K562 (cell line): ENCODE data around the gene RASSF10. TPM values are rescaled to one million over a fixed set of nuclear protein-coding genes. Genes with fewer than 3 reads are reported as not detected.
A peak's percentile ranks its signal among the peaks of the same experiment; 100 is the strongest.

Experiments
- CBFA2T3 ChIP-seq: fragments of 450-650 bp; IDR thresholded peaks from 2 replicates; pipeline ENCODE4 v1.6.1; 2017
- CBX3 ChIP-seq, 2 experiments: IDR thresholded peaks; 1 replicate in 1 of 2; 2 replicates in 1 of 2; pipeline ENCODE4 v1.6.1; 2012; ENCODE audit warnings: inconsistent platforms in 2 of 2, low read length in 2 of 2, borderline replicate concordance in 1 of 2, control low read depth in 1 of 2
- DMBX1 ChIP-seq: fragments of 250-450 bp; sonication (Bioruptor Pico); IDR thresholded peaks from 2 replicates; pipeline ENCODE4 v1.8.0; 2022; ENCODE audit warnings: inconsistent platforms, mild to moderate bottlenecking, moderate library complexity, borderline replicate concordance
- EGR1 ChIP-seq: fragments of 450-650 bp; conservative IDR thresholded peaks from 2 replicates; pipeline ENCODE4 v1.6.1; 2017; ENCODE audit warnings: mild to moderate bottlenecking
- ELF4 ChIP-seq: fragments of 450-650 bp; formaldehyde crosslinking; IDR thresholded peaks from 2 replicates; pipeline ENCODE4 v1.4.0; 2022; ENCODE audit warnings: missing genetic modification characterization
- FOSL1 ChIP-seq: fragments of 200-800 bp; sonication (Bioruptor generic); conservative IDR thresholded peaks from 2 replicates; pipeline ENCODE4 v1.6.1; 2016; ENCODE audit warnings: missing genetic modification characterization, missing compliant biosample characterization
- GATAD2B ChIP-seq: fragments of 450-650 bp; IDR thresholded peaks from 2 replicates; pipeline ENCODE4 v1.6.1; 2017; ENCODE audit warnings: mild to moderate bottlenecking, borderline replicate concordance
- MAZ ChIP-seq, 2 experiments: fragments of 450-650 bp in 1 of 2; sonication (generic) in 1 of 2; formaldehyde crosslinking; IDR thresholded peaks in 1 of 2; conservative IDR thresholded peaks in 1 of 2; 2 replicates each; pipeline versions ENCODE4 v1.4.0 to v1.5.0; 2020; ENCODE audit warnings: mild to moderate bottlenecking in 1 of 2, missing genetic modification reagents in 1 of 2
- MYBL2 ChIP-seq, 2 experiments: fragments of 450-650 bp in 1 of 2; sonication (generic) in 1 of 2; formaldehyde crosslinking in 1 of 2; IDR thresholded peaks; 2 replicates each; pipeline versions ENCODE4 v1.6.1 to v1.8.1; 2017 to 2022; ENCODE audit warnings: borderline replicate concordance in 1 of 2, inconsistent platforms in 1 of 2, low read depth in 1 of 2, mild to moderate bottlenecking in 1 of 2, missing genetic modification reagents in 1 of 2, moderate library complexity in 1 of 2
- NONO ChIP-seq, 2 experiments: fragments of 200-400 bp in 1 of 2; fragments of 450-650 bp in 1 of 2; formaldehyde crosslinking in 1 of 2; IDR thresholded peaks; 2 replicates each; pipeline ENCODE4 v1.6.1; 2017; ENCODE audit warnings: low read depth in 2 of 2, mild to moderate bottlenecking in 2 of 2, moderate library complexity in 2 of 2, low read length in 1 of 2
- NUFIP1 ChIP-seq: fragments of 450-650 bp; IDR thresholded peaks from 2 replicates; pipeline ENCODE4 v1.6.1; 2018; ENCODE audit not compliant: partially characterized antibody
- RAD51 ChIP-seq: fragments of 450-650 bp; IDR thresholded peaks from 2 replicates; pipeline ENCODE4 v1.7.1; 2016; ENCODE audit warnings: low read depth, mild to moderate bottlenecking, borderline replicate concordance
- SAP30 ChIP-seq: fragments of 200-600 bp; sonication (generic); IDR thresholded peaks from 2 replicates; pipeline ENCODE4 v1.6.1; 2012; ENCODE audit warnings: borderline replicate concordance, low read depth, mild to moderate bottlenecking, moderate library complexity, low read length, control low read depth, inconsistent platforms; ENCODE audit not compliant: insufficient read depth, poor library complexity, severe bottlenecking
- SRSF7 ChIP-seq: fragments of 200-400 bp; formaldehyde crosslinking; optimal IDR thresholded peaks from 2 replicates; pipeline ENCODE3; 2017; ENCODE audit warnings: mild to moderate bottlenecking, low read depth, low read length
- TAF1 ChIP-seq: IDR thresholded peaks from 2 replicates; pipeline ENCODE4 v1.6.1; 2011; ENCODE audit warnings: mild to moderate bottlenecking, low read length, moderate library complexity; ENCODE audit not compliant: insufficient read depth, control insufficient read depth, severe bottlenecking; ENCODE audit errors: extremely low read depth
- XRCC4 ChIP-seq: IDR thresholded peaks from one replicate; pipeline ENCODE4 v1.6.1; 2011; ENCODE audit not compliant: insufficient read depth, insufficient read length; ENCODE audit errors: extremely low read depth
- ZNF212 ChIP-seq: fragments of 450-650 bp; formaldehyde crosslinking; IDR thresholded peaks from 2 replicates; pipeline ENCODE4 v1.4.0; 2020; ENCODE audit warnings: mild to moderate bottlenecking
- ZNF75A ChIP-seq: fragments of 450-650 bp; formaldehyde crosslinking; IDR thresholded peaks from 2 replicates; pipeline ENCODE4 v1.4.0; 2020; ENCODE audit warnings: mild to moderate bottlenecking
- polyA plus RNA-seq, 8 experiments: library from polyadenylated mRNA; depleted of rRNA in 4 of 8; stranded (reverse) in 5 of 8; unstranded in 3 of 8; fragments of >200 nt; fragmentation: Nextera tagmentation in 2 of 8; fragmentation: Illumina TruSeq in 1 of 8; extraction: Ambion mirVana in 2 of 8; extraction: Trizol in 1 of 8; gene quantifications; 2 replicates each; pipeline versions ENCODE4 v1.2.1 to v1.2.3, GENCODE V29; 2011 to 2014; ENCODE audit warnings: inconsistent platforms in 1 of 8, missing spikeins in 1 of 8
- total RNA-seq, 7 experiments: library from RNA; depleted of rRNA in 6 of 7; stranded (reverse); fragments of >200 nt in 6 of 7; fragmentation: Illumina TruSeq in 2 of 7; extraction: Trizol in 2 of 7; gene quantifications; 2 replicates each; pipeline versions ENCODE4 v1.2.1 to v1.2.3, GENCODE V29; 2011 to 2021; ENCODE audit warnings: low replicate concordance in 1 of 7
- TF ChIP-seq, protein P1 (sequence below), 2 experiments: fragments of 450-650 bp in 1 of 2; IDR thresholded peaks; 2 replicates each; pipeline ENCODE4 v1.6.1; 2011 to 2017; ENCODE audit warnings: low read depth in 2 of 2, antibody characterized with exemption in 1 of 2, borderline replicate concordance in 1 of 2, low read length in 1 of 2, mild to moderate bottlenecking in 1 of 2, mixed read lengths in 1 of 2; ENCODE audit not compliant: control insufficient read depth in 1 of 2
- TF ChIP-seq, protein P2 (sequence below): sonication (generic); formaldehyde crosslinking; IDR thresholded peaks from 2 replicates; pipeline ENCODE4 v1.8.0; 2022; ENCODE audit warnings: mild to moderate bottlenecking, low read depth, missing genetic modification reagents
- TF ChIP-seq, protein P3 (sequence below): fragments of 200-800 bp; sonication (Bioruptor generic); IDR thresholded peaks from 2 replicates; pipeline ENCODE4 v1.6.1; 2017; ENCODE audit warnings: missing genetic modification characterization, missing compliant biosample characterization

RASSF10 gene
- total and polyA plus RNA-seq, 9 of the 15 experiments (the other 6 are each of a cell fraction or from before 2014, with no cell fraction given), result not detected

- TF ChIP-seq NONO (IDR thresholded peaks at IDR 0.05; ENCODE audit: low read depth in 2 of 2, low read length in 1 of 2) (peak; percentile 26 to 50; a peak in 2 of 4 replicates), DMBX1 (peak; percentile 77; the same call in 1 of the 2 replicates), CBFA2T3 (peak; percentile 98), ELF4 (CRISPR knock-in tag) (peak; percentile 85), GATAD2B (peak; percentile 59; the same call in 1 of the 2 replicates), ZNF75A (no peak), TAF1 (peak; percentile 97), SRSF7 (no peak), SAP30 (no peak), MYBL2 (IDR thresholded peaks at IDR 0.05; ENCODE audit: low read depth) (no peak), MYBL2 (CRISPR knock-in tag; IDR thresholded peaks at IDR 0.05; ENCODE audit: borderline replicate concordance) (no peak), MAZ (CRISPR knock-in tag; conservative IDR thresholded peaks at IDR 0.05 in 1 of 2, IDR thresholded peaks at IDR 0.05 in 1 of 2) (peak in 1 of 2 experiments; percentile 63; a peak in 2 of 4 replicates), ZNF212 (CRISPR knock-in tag) (no peak), EGR1 (peak; percentile 59), RAD51 (peak; percentile 29; the same call in 1 of the 2 replicates), FOSL1 (peak; percentile 96), CBX3 (IDR thresholded peaks at IDR 0.05; ENCODE audit: borderline replicate concordance in 1 of 2, low read length in 2 of 2) (peak in 1 of 2 experiments; percentile 89; a peak in 2 of 3 replicates), NUFIP1 (no peak), XRCC4 (no peak)
- TF ChIP-seq, protein P1, sequence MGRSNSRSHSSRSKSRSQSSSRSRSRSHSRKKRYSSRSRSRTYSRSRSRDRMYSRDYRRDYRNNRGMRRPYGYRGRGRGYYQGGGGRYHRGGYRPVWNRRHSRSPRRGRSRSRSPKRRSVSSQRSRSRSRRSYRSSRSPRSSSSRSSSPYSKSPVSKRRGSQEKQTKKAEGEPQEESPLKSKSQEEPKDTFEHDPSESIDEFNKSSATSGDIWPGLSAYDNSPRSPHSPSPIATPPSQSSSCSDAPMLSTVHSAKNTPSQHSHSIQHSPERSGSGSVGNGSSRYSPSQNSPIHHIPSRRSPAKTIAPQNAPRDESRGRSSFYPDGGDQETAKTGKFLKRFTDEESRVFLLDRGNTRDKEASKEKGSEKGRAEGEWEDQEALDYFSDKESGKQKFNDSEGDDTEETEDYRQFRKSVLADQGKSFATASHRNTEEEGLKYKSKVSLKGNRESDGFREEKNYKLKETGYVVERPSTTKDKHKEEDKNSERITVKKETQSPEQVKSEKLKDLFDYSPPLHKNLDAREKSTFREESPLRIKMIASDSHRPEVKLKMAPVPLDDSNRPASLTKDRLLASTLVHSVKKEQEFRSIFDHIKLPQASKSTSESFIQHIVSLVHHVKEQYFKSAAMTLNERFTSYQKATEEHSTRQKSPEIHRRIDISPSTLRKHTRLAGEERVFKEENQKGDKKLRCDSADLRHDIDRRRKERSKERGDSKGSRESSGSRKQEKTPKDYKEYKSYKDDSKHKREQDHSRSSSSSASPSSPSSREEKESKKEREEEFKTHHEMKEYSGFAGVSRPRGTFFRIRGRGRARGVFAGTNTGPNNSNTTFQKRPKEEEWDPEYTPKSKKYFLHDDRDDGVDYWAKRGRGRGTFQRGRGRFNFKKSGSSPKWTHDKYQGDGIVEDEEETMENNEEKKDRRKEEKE (IDR thresholded peaks at IDR 0.05; ENCODE audit: borderline replicate concordance in 1 of 2, control insufficient read depth in 1 of 2, low read depth in 2 of 2, low read length in 1 of 2), result no peak
- TF ChIP-seq, protein P2, sequence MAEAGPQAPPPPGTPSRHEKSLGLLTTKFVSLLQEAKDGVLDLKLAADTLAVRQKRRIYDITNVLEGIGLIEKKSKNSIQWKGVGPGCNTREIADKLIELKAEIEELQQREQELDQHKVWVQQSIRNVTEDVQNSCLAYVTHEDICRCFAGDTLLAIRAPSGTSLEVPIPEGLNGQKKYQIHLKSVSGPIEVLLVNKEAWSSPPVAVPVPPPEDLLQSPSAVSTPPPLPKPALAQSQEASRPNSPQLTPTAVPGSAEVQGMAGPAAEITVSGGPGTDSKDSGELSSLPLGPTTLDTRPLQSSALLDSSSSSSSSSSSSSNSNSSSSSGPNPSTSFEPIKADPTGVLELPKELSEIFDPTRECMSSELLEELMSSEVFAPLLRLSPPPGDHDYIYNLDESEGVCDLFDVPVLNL, result no peak
- TF ChIP-seq, protein P3, sequence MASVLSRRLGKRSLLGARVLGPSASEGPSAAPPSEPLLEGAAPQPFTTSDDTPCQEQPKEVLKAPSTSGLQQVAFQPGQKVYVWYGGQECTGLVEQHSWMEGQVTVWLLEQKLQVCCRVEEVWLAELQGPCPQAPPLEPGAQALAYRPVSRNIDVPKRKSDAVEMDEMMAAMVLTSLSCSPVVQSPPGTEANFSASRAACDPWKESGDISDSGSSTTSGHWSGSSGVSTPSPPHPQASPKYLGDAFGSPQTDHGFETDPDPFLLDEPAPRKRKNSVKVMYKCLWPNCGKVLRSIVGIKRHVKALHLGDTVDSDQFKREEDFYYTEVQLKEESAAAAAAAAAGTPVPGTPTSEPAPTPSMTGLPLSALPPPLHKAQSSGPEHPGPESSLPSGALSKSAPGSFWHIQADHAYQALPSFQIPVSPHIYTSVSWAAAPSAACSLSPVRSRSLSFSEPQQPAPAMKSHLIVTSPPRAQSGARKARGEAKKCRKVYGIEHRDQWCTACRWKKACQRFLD (CRISPR knock-in tag), result no peak
Observed at GRCh38 chr11:12989428-12990161, 19.5 kb upstream of the RASSF10 start (continued).
